WERI-Rb-1 (cell line): ENCODE results near the gene ACTN4.

Experiments used
- DNase-seq: peaks from one replicate; pipeline ENCODE4 v3.0.0-alpha.2; 2020
- H3K27ac ChIP-seq: fragments of 250-450 bp; sonication (Bioruptor Pico); 2 replicates; pipeline ENCODE4 v1.5.1; 2020; ENCODE audit warnings: mild to moderate bottlenecking, moderate library complexity
- H3K27me3 ChIP-seq: fragments of 250-450 bp; sonication (Bioruptor Pico); 2 replicates; pipeline ENCODE4 v1.5.1; 2021; ENCODE audit warnings: mild to moderate bottlenecking, low read depth, moderate library complexity; ENCODE audit not compliant: insufficient read depth, severe bottlenecking
- H3K36me3 ChIP-seq: fragments of 250-450 bp; sonication (Bioruptor Pico); 2 replicates; pipeline ENCODE4 v1.5.1; 2020; ENCODE audit warnings: mild to moderate bottlenecking, moderate library complexity
- H3K4me3 ChIP-seq: 2 replicates; pipeline ENCODE4 v1.5.1; 2011; ENCODE audit warnings: low read depth, mild to moderate bottlenecking, control low read depth, low read length
- H3K9me3 ChIP-seq: fragments of 250-450 bp; sonication (Bioruptor Pico); 2 replicates; pipeline ENCODE4 v1.5.1; 2021; ENCODE audit warnings: mild to moderate bottlenecking, moderate library complexity; ENCODE audit not compliant: severe bottlenecking
- CTCF ChIP-seq: IDR thresholded peaks from 2 replicates; pipeline ENCODE4 v1.5.1; 2011; ENCODE audit warnings: low read depth, mild to moderate bottlenecking, control low read depth, inconsistent platforms, low read length

The ACTN4 gene

GRCh38 chr19:38733241-38733492 is 85.7 kb downstream of the ACTN4 start:
- Histone ChIP-seq H3K4me3 (no peak overlapping the region), H3K9me3 (no peaks in the 10 kb centered on the region), H3K27me3 (no peaks in the 10 kb centered on the region), H3K27ac (no peak overlapping the region), H3K36me3 (peaks cover 36% of the 10 kb centered on the region)
- no peak for TF ChIP-seq CTCF
- no peak for DNase-seq

- TF ChIP-seq CTCF: no peak
- Histone ChIP-seq H3K9me3 (no peaks in the 10 kb centered on the region), H3K36me3 (peaks cover 33% of the 10 kb centered on the region), H3K27ac (no peak overlapping the region), H3K4me3 (no peak overlapping the region), H3K27me3 (no peaks in the 10 kb centered on the region)
- DNase-seq: peak; percentile 13
Observed at GRCh38 chr19:38733493-38734175, 86.2 kb downstream of the ACTN4 start.

GRCh38 chr19:38734176-38734425 is 86.7 kb downstream of the ACTN4 start:
- TF ChIP-seq CTCF: no peak
- no peak for DNase-seq
- H3K4me3 ChIP-seq: no peak overlapping the region
- no peak overlapping the region for H3K27ac ChIP-seq
- peaks cover 28% of the 10 kb centered on the region for H3K36me3 ChIP-seq
- H3K9me3 ChIP-seq: no peaks in the 10 kb centered on the region
- no peaks in the 10 kb centered on the region for H3K27me3 ChIP-seq

- DNase-seq: no peak
- Histone ChIP-seq H3K27ac (peak overlapping the region; percentile 36; the same call in 1 of the 2 replicates), H3K4me3 (peak overlapping the region; percentile 44), H3K27me3 (no peaks in the 10 kb centered on the region), H3K36me3 (peaks cover 25% of the 10 kb centered on the region), H3K9me3 (no peaks in the 10 kb centered on the region)
- TF ChIP-seq CTCF: no peak
Observed at GRCh38 chr19:38734426-38735256, 87.2 kb downstream of the ACTN4 start.

GRCh38 chr19:38735257-38735686 is 87.8 kb downstream of the ACTN4 start:
- H3K36me3 ChIP-seq: peaks cover 23% of the 10 kb centered on the region
- H3K27me3 ChIP-seq: no peaks in the 10 kb centered on the region
- TF ChIP-seq CTCF: no peak
- H3K9me3 ChIP-seq: no peaks in the 10 kb centered on the region
- peak overlapping the region; percentile 44 for H3K4me3 ChIP-seq
- DNase-seq: peak; percentile 56
- peak overlapping the region; percentile 36 for H3K27ac ChIP-seq

GRCh38 chr19:38736036-38736412 is 88.6 kb downstream of the ACTN4 start:
- peak overlapping the region; percentile 41 for H3K4me3 ChIP-seq
- DNase-seq: peak; percentile 61
- H3K36me3 ChIP-seq: peaks cover 17% of the 10 kb centered on the region
- TF ChIP-seq CTCF: 0 out of 2 replicates have a peak, but pooled peaks have one; percentile 7
- H3K27ac ChIP-seq: no peak overlapping the region
- no peaks in the 10 kb centered on the region for H3K27me3 ChIP-seq
- H3K9me3 ChIP-seq: no peaks in the 10 kb centered on the region
